H1 (cell line): ENCODE data around the gene ZNF532. TPM values are rescaled to one million over a fixed set of nuclear protein-coding genes. Genes with fewer than 3 reads are reported as not detected.

Experiments used
- BACH1 ChIP-seq: IDR thresholded peaks from 2 replicates; pipeline ENCODE4 v1.6.1; 2012; ENCODE audit warnings: low read length, improper control_type of control experiment
- CTCF ChIP-seq, 3 experiments: IDR thresholded peaks; 1 replicate in 2 of 3; 2 replicates in 1 of 3; pipeline versions ENCODE4 v1.5.1 to v1.6.1; 2011; ENCODE audit warnings: low read length in 3 of 3, mild to moderate bottlenecking in 3 of 3, inconsistent platforms in 2 of 3, low read depth in 1 of 3, moderate library complexity in 1 of 3; ENCODE audit not compliant: insufficient read depth in 1 of 3; ENCODE audit errors: control extremely low read depth in 1 of 3
- MAX ChIP-seq: IDR thresholded peaks from 2 replicates; pipeline ENCODE4 v1.6.1; 2012; ENCODE audit warnings: inconsistent platforms
- SAP30 ChIP-seq: fragments of 300-600 bp; sonication (generic); IDR thresholded peaks from 2 replicates; pipeline ENCODE4 v1.7.1; 2012; ENCODE audit warnings: low read length, moderate library complexity, mild to moderate bottlenecking, inconsistent platforms; ENCODE audit not compliant: insufficient read depth, insufficient replicate concordance
- SP1 ChIP-seq: IDR thresholded peaks from 2 replicates; pipeline ENCODE4 v1.6.1; 2011; ENCODE audit warnings: low read depth, low read length
- SP2 ChIP-seq: IDR thresholded peaks from 2 replicates; pipeline ENCODE4 v1.6.1; 2012; ENCODE audit warnings: mild to moderate bottlenecking, low read length, inconsistent platforms
- TCF12 ChIP-seq: IDR thresholded peaks from 2 replicates; pipeline ENCODE4 v1.6.1; 2011; ENCODE audit warnings: low read depth, mild to moderate bottlenecking, low read length
- polyA plus RNA-seq, 7 experiments: library from polyadenylated mRNA; depleted of rRNA in 3 of 7; stranded (reverse) in 5 of 7; unstranded in 2 of 7; fragments of >200 nt in 5 of 7; fragments of 200-250 nt in 2 of 7; gene quantifications; 1 replicate in 5 of 7; 2 replicates in 1 of 7; 4 replicates in 1 of 7; pipeline versions ENCODE4 v1.2.1 to v1.2.3, GENCODE V29; 2011 to 2013; ENCODE audit warnings: missing spikeins in 2 of 7, mixed read lengths in 2 of 7
- total RNA-seq: library from RNA; stranded (reverse); fragmentation: NEBNext Ultra II Directional; extraction: Animal tissue kit (Norgen Biotek cat#: 25700); gene quantifications from 2 replicates; pipeline ENCODE4 v1.2.1, GENCODE V29; 2021

Gene ZNF532
- total and polyA plus RNA-seq, 2 of the 8 experiments (the other 6 are each of a cell fraction or from before 2014, with no cell fraction given), result 143 to 240 TPM

GRCh38 chr18:58937071-58937886, 72.6 kb downstream of the ZNF532 start (continued):
- TF ChIP-seq SP2, result no peak
- no peak for TF ChIP-seq SP1
- TF ChIP-seq TCF12, result no peak
- TF ChIP-seq CTCF (IDR thresholded peaks at IDR 0.05; ENCODE audit: control extremely low read depth in 1 of 3, insufficient read depth in 1 of 3, low read depth in 1 of 3, low read length in 3 of 3), result no peak
- no peak for TF ChIP-seq MAX
- no peak for TF ChIP-seq SAP30
- no peak for TF ChIP-seq BACH1
